Inflammatory macrophage (primary cell): ENCODE results near the gene LAMC2.

Source experiments
- DNase-seq, 2 donors: peaks; one replicate each; pipeline ENCODE4 v3.0.0-alpha.2; 2020 to 2022

The LAMC2 gene

GRCh38 chr1:183173828-183174227, 12.2 kb upstream of the LAMC2 start:
- DNase-seq = no peak

GRCh38 chr1:183175631-183176030, 10.4 kb upstream of the LAMC2 start:
- DNase-seq = no peak

GRCh38 chr1:183178545-183178944, 7.5 kb upstream of the LAMC2 start:
- DNase-seq = no peak

- no peak for DNase-seq
Measured at GRCh38 chr1:183179033-183179432, 7.0 kb upstream of the LAMC2 start.

GRCh38 chr1:183180218-183180617, 5.8 kb upstream of the LAMC2 start:
- no peak for DNase-seq

- DNase-seq = no peak
Measured at GRCh38 chr1:183180634-183181056, 5.4 kb upstream of the LAMC2 start.

- no peak for DNase-seq
Measured at GRCh38 chr1:183186841-183187240, 777 bp downstream of the LAMC2 start.

GRCh38 chr1:183188240-183188639, 2.2 kb downstream of the LAMC2 start:
- DNase-seq = no peak

GRCh38 chr1:183191833-183192232, 5.8 kb downstream of the LAMC2 start:
- no peak for DNase-seq

- DNase-seq = no peak
Measured at GRCh38 chr1:183193963-183194525, 8.0 kb downstream of the LAMC2 start.

GRCh38 chr1:183194527-183195141, 8.6 kb downstream of the LAMC2 start:
- no peak for DNase-seq

GRCh38 chr1:183195142-183195574, 9.1 kb downstream of the LAMC2 start:
- no peak for DNase-seq

GRCh38 chr1:183197762-183198161, 11.7 kb downstream of the LAMC2 start:
- no peak for DNase-seq

- no peak for DNase-seq
Measured at GRCh38 chr1:183198463-183198862, 12.4 kb downstream of the LAMC2 start.

- no peak for DNase-seq
Measured at GRCh38 chr1:183199304-183199703, 13.2 kb downstream of the LAMC2 start.

GRCh38 chr1:183200451-183200850, 14.4 kb downstream of the LAMC2 start:
- no peak for DNase-seq

GRCh38 chr1:183203094-183203493, 17.0 kb downstream of the LAMC2 start:
- no peak for DNase-seq

- DNase-seq = peak in 1 of 2 donors; percentile 7
Measured at GRCh38 chr1:183205196-183205781, 19.2 kb downstream of the LAMC2 start.

GRCh38 chr1:183206538-183207122, 20.6 kb downstream of the LAMC2 start:
- DNase-seq = no peak

- DNase-seq = peak; percentile 51 to 63
Measured at GRCh38 chr1:183209533-183210158, 23.6 kb downstream of the LAMC2 start.

GRCh38 chr1:183210681-183211080, 24.6 kb downstream of the LAMC2 start:
- no peak for DNase-seq

- DNase-seq = no peak
Measured at GRCh38 chr1:183212870-183213269, 26.8 kb downstream of the LAMC2 start.
